Left kidney (tissue), 8 donors: ENCODE results near the gene IFIT5. TPM values are rescaled to one million over a fixed set of nuclear protein-coding genes. Genes with fewer than 3 reads are reported as not detected.
A peak's percentile ranks its signal among the peaks of the same experiment; 100 is the strongest.
"Not testable (repeated sequence)": the region's sequence is repeated elsewhere in the genome, so short reads cannot be mapped to it uniquely, and the experiment has no call there.

ENCODE experiments used
- DNase-seq: peaks from one replicate; pipeline ENCODE4 v3.0.0-alpha.2; 2013
- long read RNA-seq, 8 donors: transcript quantifications; one replicate each; lab custom pipeline, GENCODE V29; 2026
- polyA plus RNA-seq: library from polyadenylated mRNA; unstranded; fragments of 120-200 nt; gene quantifications from one replicate; pipeline ENCODE4 v1.2.1, GENCODE V29; 2013; ENCODE audit not compliant: insufficient read length

The IFIT5 gene, protein sequence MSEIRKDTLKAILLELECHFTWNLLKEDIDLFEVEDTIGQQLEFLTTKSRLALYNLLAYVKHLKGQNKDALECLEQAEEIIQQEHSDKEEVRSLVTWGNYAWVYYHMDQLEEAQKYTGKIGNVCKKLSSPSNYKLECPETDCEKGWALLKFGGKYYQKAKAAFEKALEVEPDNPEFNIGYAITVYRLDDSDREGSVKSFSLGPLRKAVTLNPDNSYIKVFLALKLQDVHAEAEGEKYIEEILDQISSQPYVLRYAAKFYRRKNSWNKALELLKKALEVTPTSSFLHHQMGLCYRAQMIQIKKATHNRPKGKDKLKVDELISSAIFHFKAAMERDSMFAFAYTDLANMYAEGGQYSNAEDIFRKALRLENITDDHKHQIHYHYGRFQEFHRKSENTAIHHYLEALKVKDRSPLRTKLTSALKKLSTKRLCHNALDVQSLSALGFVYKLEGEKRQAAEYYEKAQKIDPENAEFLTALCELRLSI
- polyA plus RNA-seq: 16.1 TPM
- long read RNA-seq, donor 1, full-length matches to known transcripts: 14 of 14 reads
- long read RNA-seq, donor 1, partial matches to known transcripts: 0 of 14 reads
- long read RNA-seq, donor 1, other reads (novel, unspliced or antisense): 0 of 14 reads
- long read RNA-seq, donor 2, full-length matches to known transcripts: 9 of 9 reads
- long read RNA-seq, donor 2, partial matches to known transcripts: 0 of 9 reads
- long read RNA-seq, donor 2, other reads (novel, unspliced or antisense): 0 of 9 reads
- long read RNA-seq, donor 3, full-length matches to known transcripts: 11 of 11 reads
- long read RNA-seq, donor 3, partial matches to known transcripts: 0 of 11 reads
- long read RNA-seq, donor 3, other reads (novel, unspliced or antisense): 0 of 11 reads
- long read RNA-seq, donor 4, full-length matches to known transcripts: 2 of 2 reads
- long read RNA-seq, donor 4, partial matches to known transcripts: 0 of 2 reads
- long read RNA-seq, donor 4, other reads (novel, unspliced or antisense): 0 of 2 reads
- long read RNA-seq, donor 5, full-length matches to known transcripts: 6 of 6 reads
- long read RNA-seq, donor 5, partial matches to known transcripts: 0 of 6 reads
- long read RNA-seq, donor 5, other reads (novel, unspliced or antisense): 0 of 6 reads
- long read RNA-seq, donor 6, full-length matches to known transcripts: 11 of 11 reads
- long read RNA-seq, donor 6, partial matches to known transcripts: 0 of 11 reads
- long read RNA-seq, donor 6, other reads (novel, unspliced or antisense): 0 of 11 reads
- long read RNA-seq, donor 7, full-length matches to known transcripts: 19 of 19 reads
- long read RNA-seq, donor 7, partial matches to known transcripts: 0 of 19 reads
- long read RNA-seq, donor 7, other reads (novel, unspliced or antisense): 0 of 19 reads
- long read RNA-seq, donor 8, full-length matches to known transcripts: 3 of 3 reads
- long read RNA-seq, donor 8, partial matches to known transcripts: 0 of 3 reads
- long read RNA-seq, donor 8, other reads (novel, unspliced or antisense): 0 of 3 reads

DNA sequence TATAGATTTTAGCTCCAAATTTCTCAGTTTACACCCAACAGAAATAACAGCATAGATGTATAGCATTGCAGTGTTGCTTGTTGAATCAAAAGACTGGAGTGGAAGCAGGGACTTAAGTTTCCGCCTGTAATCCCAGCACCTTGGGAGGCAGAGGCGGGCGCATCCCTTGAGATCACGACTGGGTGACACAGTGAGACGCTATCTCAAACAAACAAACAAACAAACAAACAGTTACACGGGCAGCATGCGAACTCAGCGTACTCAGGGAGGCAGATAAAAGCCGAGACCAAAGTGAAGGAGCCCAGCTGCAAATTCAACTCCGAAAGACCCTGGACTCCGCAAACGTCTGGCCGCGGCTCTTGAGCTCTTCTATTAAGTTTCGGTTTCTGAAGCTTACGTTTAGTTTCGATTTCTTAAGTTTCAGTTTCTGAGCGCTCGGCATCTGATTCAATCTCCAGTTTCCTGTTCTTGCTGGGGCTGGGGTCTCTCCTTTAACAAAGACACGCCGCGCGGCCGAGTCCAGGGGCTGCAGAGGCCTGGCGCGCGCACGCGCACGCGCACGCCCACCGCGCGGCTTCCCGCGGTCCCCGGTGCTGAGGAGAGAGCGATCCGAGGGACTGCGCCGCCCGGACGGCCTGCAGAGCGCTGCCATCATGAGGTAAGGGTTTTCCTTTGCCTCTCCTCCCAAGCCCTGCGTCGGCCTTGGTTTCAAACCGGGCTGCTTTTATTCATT lies at the start of gene IFIT5:
Gene IFIT5 (plus strand): TSS at position 423 of the 733 bp plus-strand sequence. CDS start 231 bp downstream, at position 654.
- peak; percentile 87 for DNase-seq

DNA sequence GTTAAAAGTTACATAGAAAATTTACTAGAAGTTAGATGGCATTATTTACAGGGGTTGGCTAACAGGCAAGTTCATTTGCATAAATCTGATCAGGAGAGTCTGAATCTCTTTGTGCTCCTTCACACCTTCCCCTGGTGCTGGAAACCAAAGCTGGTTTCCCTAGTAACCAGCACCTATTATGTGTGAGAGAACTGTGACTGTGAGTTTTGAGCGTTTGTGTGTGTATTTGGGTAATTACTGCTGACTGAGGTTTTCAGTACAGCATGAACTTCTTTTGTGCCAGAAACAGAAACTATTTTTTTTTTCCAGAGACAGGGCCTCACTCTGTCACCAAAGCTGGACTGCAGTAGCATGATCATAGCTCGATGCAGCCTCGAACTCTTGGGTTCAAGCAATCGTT lies 46.8 kb upstream of the IFIT5 start:
- no peak for DNase-seq

DNA sequence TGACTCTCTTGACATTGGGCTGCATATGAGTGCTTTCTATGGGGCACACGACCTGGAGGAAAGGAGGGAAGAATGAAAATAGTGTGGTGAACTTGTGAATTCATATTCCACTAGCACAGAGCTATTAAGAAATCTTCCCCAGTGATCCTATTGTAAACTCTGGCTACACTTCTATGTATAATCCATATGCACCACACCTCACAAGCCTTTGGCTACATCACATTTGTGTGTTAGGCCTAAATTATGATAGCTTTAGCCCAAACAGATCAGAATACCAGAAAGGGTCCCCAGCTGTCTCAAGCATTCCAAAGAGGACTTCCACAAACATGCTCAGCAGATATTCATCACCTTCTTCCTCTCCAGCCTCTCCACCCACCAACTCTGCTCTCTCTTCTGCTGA lies 46.2 kb upstream of the IFIT5 start:
- no peak for DNase-seq

DNA sequence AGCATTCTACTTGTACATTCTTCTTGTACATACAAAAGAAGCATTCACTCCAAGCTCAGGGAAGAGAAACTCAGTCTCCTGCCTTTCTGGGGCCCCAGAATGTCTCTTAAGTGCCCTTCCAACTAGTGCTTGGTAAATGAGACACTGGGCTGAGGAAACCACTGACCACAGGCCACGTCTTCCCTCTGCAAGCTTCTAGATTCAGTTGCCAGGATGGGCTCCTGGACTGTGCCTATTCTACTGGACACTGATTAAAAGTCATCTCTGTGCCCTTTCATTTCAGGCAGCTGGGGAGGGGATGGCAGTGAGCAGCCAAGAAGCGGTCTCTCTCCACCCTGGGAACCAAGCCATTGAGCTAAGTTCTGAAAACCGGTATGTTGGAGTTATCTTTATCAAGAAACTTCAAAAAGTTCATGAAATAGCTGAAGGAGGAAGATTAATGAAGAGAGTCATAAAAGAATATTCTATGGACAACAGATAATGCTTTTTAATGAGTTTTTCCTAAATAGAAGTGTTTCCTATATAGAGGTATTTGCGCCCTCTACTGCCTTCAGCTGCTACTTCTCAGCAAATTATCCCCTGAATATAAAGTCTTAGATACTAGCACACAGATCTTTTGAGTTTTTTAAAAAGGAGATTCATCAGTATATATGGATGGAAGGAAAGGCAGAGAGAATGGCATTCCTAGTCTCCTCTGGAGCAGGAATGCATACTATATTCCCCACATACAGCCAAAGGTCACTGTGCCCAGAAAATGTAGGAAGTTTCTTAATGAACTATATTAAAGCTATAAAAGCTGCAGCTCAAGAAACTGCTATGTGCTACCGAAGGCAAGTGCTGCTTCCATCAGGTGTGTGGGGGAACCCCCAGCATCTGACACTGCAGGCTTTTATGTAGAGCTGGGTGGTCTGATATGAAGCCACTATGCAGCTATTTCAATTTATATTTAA lies 44.9 kb upstream of the IFIT5 start:
- DNase-seq: no peak

DNA sequence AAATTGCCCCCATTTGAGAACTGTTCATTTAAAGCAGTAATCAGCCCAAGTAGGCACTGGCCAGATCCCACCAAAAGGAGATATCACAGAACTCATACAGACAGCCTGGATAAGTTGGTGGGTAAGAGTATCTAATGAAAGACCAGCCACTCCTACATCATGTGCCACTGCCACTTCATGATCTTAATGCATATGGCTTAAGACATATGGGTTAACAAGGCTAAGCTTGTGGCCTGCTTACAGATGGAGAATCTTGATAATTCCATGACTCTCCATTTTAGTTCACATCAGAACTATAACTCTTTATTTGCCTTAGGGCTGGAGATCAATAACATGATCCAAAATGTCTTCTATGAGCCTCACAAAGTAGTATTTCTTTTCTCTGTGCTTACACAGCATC lies 43.3 kb upstream of the IFIT5 start:
- no peak for DNase-seq

DNA sequence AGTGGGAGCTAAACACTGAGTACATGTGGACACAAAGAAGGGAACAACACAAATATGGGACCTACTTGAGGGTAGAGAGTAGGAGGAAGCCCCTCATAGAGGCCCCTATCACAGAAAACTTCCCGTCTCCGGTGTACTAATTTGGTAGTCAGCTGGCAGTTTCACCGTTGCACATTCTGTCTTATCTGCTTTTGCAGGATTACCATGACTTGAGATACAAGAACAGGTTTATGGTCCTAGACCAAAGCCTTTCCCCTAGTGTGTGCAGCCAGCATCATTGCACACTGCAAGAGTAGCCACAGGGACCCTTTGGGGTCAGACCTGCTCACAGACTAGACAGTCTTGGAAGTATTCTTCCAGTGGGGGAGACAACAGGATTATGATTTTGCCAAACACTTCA lies 42.4 kb upstream of the IFIT5 start:
- DNase-seq: no peak

DNA sequence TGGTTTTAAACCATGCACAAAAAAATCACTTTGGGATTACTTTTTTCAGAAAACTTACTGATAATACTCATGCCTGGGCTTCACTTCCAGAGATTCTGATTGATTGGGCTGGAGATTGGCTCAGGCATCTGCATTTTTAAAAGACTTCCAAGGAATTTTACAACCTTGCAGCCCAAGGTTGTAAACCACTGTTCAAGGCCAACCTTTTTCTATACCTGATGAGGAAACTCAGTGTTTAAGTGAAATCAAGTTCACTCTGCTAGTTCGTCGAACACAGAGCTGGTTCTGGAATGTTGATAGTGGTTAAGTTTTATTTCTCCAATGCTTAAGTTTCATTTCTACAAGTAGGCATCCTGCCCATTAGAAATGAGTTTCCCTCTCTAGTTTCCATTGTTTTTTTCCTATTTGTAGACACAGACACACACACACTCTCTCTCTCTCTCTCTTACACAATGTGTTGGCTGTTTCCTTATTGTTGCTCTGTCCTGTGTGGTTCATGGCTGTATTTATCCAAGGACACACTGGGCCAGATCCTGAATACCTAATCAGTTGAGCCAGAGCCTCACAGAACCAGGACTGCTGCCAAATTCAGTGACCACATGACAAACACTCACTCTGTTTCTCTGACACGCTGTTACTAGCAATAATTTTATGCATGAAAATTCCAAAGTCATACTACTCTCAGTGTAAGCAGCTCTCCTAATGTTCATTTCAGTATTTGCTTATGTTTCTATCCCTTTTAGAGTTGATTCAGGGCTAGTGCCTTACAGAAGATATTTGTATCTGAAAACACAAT lies 40.3 kb upstream of the IFIT5 start:
- DNase-seq: no peak

DNA sequence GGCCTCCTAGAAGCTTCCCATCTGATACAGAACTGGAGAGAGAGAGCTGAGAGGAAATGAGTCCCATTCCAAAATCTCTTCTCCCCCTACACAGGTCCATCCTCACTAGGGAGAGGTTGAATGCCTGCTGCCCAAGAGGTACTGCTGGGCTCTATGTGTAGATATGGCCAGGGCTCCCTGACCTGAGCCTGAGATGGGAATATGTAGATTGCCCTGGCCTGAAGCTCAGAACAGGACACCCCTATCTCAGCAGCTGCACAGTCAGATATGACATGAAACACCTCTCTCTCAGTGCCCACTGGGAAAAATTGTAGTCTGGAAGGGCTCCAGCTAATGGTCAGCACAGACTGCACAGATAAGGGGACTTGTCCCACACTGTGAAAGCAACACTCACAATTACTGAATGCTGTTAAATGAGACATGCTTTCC lies 39.6 kb upstream of the IFIT5 start:
- no peak for DNase-seq

DNA sequence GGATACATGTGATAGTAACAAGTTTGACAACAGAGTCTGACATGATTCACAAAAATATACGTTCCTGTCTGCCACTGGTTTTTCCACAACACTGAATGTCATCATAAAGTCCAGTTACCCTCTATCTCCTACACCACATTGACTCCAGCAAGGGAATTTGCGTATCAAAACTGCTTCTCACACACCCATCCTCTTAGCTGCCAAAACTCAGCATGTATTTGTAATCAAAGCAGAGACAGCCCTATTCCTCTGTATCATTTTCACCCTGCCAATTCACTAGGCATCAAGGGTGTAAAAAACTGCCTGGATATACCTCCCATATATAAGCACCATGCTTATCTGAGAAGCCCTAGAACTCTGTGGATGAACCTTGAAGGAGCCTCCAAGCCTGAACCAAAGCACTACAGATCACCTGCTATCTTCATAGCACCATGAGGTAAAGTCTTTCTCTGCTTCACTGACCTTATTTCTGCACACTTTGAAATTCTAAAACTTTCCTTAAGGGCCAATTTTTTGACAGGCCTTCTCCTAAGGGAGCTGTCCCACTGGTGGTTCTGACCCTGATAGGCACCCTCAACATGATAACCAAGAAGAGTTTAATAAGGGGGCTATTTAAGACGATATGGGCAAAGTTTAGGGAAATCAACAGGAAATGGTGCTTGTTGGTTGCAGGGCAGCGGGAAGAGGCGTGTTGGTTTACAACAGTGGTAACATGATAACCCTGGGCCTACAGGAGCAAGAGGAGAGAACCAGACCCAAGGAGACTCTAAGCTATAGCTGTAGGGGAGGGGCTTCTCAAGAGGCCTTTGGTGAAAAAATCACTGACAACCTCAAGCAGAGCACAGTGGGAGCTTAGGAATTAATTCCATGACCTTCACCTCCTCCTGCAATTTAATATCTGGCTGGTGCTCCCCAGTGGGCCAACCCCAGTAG lies 36.4 kb upstream of the IFIT5 start, which contains the start of gene IFIT1B:
Gene IFIT1B (plus strand): TSS at position 352 of the 933 bp plus-strand sequence. CDS start 80 bp downstream, at position 432.
- DNase-seq: no peak

DNA sequence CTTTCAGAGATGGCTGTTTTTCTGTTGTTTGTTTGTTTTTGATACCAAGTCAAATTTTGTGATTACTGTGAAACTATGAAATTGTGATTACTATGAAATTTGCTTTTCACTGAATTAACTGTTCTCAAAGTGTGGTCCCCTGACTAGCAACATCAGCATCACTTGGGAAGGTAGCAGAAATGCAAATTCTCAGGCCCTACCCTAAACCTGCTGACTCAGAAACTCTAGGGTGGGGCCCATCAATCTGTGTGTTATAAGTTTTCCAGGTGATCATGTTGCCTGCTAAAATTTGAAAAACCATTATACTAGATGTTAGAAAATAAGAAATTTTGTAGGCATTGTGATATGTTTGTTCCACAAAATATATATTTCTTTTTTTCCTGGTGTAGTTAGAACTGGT lies 35.3 kb upstream of the IFIT5 start:
- no peak for DNase-seq

DNA sequence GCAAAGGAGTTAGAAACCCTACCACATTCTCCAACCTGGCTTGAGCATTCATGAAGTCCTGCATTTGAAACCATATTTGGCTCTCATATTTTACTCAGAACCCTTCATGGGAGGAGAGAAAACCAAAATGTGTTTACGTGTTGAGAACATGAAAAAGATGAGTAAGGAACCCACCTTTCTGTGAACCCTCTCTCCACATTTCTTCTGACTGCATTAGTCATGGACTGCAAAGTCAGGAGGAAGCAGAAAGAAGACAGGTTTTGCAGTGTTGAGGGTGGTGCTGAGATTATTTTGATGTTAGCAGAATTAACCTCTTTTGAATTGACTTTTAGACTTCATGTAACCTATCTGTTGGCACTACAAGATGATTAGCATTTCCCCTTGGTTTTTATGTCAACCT lies 31.6 kb upstream of the IFIT5 start:
- DNase-seq: no peak

DNA sequence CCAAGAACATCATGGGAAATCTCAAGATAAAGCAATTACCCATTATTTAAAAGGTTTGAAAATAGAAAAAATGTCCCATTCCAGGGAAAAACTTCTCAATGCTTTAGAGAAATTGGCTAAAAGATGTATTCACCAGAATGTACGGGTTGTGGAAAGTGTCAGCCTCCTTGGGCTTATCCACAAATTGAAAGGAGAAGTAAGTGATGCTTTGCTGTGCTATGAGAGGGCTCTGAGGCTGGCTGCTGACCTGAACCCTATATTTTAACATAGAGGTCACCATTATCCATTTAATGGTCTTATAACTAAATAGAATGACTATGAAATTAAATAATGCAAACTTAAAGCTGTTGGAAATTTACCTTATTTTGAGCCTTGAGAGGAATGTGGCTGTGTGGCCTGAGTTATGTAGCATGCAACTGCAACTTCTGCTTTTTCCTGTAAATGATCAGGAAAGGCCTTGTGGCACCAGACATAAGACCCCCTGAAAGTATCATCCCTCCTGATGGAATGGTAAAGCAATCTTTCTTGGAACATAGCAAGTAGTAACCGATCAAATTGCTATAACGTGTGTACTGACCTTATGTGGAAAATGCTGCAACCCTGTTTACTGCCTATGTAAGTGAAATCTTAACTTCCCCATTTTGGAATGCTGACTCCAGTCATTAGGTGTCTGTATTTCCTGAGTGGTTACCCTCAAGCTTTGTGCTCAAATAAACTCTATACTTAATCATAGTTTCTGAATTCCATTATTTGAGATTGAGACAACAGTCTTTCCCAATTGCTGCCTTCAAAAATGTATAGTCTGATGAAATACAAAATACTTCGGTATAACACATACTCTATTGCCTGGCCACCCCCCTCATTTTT lies 29.7 kb upstream of the IFIT5 start:
- DNase-seq: no peak

DNA sequence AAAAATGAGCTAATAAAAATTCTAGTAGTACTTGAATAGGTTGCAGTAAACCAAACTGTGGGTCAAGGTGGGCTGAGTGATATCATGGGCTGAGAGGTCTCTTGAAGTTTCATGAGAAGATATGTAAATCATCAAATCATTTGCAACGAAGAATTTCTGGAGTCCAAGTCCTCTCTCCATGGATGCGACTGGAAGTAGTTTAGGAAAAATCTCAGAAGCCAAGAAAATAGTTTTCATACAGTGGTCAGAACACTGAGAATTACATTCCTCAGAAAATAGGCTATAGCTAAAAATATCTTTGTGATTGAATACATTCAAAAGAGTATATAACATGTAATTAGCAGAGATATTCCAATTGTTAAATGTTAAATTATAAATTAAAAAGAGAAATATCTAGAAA lies 25.6 kb upstream of the IFIT5 start:
- DNase-seq: no peak

DNA sequence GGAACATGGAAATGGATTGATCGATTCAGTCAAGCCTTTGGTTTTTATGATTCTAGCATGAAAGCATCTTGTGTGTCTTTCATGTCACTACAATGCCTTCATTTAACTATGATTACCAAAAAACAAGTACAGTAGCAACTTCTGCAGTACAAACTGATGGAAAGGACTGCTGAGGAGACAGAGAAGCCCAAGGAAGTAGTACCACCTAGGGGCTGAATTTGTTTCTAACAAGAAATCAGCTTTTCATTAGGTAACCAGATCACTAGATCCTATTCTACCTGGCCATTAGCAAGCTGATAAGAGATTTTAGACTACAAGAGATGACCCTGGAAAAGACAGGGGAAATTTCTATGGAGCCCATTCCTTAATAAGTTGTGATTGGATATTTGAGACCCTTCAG lies 25.1 kb upstream of the IFIT5 start:
- DNase-seq: peak; percentile 14

DNA sequence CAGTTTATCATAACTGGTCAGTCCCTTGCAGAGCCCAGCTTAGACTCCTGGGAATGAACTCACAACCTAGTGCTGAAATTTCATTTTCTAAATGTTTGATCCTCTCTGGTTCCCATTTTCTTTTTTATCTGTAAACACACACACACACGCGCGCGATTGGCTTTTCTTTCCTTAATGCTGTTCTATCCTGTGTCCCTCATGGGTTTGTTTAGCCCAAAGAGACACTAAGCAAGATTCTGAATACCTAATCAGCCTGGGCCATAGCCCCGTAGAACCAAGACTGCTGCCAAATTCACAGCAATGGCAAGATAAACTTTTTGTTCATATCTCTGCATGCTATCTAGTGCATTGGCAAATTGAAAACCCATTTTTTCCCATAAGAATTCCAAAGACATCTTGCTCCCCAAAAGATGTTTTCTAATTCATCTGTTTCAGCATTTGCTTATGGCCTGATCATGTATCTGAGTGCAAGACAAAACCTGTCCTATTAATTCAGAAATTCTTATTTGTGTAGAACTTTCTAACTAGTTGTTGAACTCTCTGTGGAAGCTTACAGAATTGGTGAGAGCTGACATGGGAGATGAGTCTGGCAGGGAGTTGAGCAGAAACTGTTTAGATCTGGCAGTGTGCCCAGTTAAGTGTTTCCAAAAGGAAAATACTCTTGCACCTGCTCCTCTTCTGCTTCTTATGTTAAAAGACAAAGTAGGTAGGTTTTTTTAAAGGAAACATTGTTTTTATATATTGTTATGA lies 23.7 kb upstream of the IFIT5 start:
- DNase-seq: no peak

DNA sequence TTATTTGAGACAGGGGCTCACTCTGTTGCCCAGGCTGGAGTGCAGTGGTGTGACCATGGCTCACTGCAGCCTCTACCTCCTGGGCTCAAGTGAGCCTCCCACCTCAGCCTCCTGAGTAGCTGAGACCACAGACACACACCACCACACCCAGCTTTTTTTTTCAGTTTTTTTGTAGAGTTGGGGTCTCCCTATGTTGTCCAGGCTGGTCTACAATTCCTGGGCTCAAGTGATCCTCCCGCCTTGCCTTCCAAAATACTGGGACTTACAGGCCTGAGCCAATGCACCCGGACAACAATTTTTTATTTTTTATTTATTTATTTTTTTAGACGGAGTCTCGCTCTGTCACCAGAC lies 23.2 kb upstream of the IFIT5 start:
- not testable (repeated sequence) for DNase-seq
